Measurements from ENCODE around the gene ACTN3. TPM values are rescaled to one million over a fixed set of nuclear protein-coding genes. Genes with fewer than 3 reads are reported as not detected.
"Not testable (repeated sequence)": the region's sequence is repeated elsewhere in the genome, so short reads cannot be mapped to it uniquely, and the experiment has no call there.

The ACTN3 gene
- total RNA-seq, 1 experiment from 2014 or later = not detected

DNA sequence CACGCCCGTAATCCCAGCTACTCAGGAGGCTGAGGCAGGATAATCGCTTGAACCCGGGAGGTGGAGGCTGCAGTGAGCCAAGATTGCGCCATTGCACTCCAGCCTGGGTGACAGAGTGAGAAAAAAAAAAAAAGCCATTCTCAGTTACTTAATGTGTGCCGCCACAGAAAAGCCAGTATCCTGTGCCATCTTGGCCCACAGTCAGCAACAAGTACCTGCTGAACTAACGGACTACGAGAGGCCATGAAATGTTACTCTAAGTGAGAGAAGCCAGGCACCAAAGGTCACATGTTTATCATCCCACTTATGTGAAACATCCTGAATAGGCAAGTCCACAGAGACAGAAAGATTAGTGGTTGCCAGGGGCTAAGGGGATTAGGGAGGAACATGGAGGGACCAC lies 6.1 kb upstream of the ACTN3 start:
- not testable (repeated sequence) for H3K9me3 ChIP-seq, H3K36me3 ChIP-seq, H3K4me3 ChIP-seq, H3K27me3 ChIP-seq, DNase-seq

DNA sequence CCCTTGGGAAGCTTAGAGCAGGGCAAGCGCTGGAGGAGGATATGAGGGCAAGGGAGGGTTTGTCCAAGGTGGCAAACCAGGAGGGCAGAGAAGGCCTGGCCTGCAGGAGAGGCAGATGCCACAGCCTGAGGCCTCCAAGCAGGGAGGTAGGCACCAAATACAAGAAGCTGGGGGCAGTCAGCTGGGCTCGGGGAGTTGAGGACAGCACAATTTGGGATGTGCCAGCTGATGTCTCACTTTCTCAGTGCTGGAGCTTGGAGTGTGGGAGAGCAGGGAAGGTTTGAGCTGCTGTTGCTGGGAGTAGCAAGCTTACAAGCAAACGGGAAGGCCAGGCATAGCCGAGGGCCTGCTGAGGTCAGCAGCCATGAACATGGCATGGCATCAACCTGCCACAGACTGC lies 4.8 kb upstream of the ACTN3 start:
- H3K27me3 ChIP-seq = no peaks in the 10 kb centered on the region
- no peak overlapping the region for H3K4me3 ChIP-seq
- H3K36me3 ChIP-seq = no peaks in the 10 kb centered on the region; the same call in 1 of the 2 replicates
- no peaks in the 10 kb centered on the region for H3K9me3 ChIP-seq
- no peak for DNase-seq

- Histone ChIP-seq H3K9me3 (no peaks in the 10 kb centered on the region), H3K4me3 (no peak overlapping the region), H3K36me3 (no peaks in the 10 kb centered on the region; the same call in 1 of the 2 replicates), H3K27me3 (no peaks in the 10 kb centered on the region)
- DNase-seq = peak; percentile 28
Measured at GRCh38 chr11:66542362-66542761, 4.3 kb upstream of the ACTN3 start.

DNA sequence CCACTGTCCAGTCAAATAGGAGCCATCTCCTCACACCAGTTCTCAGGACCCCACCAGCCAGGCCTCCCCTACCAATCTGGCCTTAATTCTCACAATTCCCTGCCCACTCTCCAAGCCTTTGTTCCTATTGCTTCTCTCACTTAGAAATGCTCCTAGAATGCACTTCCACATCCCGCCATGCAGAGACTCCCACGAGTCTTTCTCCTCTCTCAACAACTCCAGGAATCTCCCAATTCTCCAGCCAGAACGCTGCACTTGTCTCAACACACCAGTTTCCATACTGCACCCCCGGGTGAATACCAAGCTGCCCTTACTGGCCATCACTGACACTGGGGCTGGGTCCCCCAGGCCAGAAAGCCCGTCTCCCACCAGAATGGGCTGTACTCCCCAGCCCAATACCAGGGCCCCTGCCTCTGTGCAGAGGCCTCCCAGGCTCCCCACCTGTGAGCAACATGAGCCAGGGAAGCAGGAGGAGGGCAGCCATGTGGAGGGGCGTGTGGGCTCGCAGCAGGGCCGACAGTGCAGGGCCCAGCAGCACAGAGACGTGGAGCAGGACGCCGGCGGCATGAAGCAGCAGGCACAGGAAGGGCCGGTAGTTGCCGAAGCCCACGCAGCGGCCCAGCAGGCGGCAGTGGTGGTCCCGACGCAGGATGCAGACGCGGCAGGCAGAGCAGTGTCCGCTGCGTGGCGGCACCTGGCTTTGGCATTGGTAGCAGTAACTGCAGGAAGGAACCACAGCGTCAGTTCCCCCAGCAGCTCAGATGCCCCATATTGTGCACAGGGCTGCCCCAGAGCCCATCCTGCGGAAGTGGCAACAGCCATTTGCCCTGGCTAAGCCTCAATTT lies 3.2 kb upstream of the ACTN3 start:
- no peak for DNase-seq
- no peaks in the 10 kb centered on the region for H3K27me3 ChIP-seq
- no peak overlapping the region for H3K4me3 ChIP-seq
- no peaks in the 10 kb centered on the region; the same call in 1 of the 2 replicates for H3K36me3 ChIP-seq
- no peaks in the 10 kb centered on the region for H3K9me3 ChIP-seq

DNA sequence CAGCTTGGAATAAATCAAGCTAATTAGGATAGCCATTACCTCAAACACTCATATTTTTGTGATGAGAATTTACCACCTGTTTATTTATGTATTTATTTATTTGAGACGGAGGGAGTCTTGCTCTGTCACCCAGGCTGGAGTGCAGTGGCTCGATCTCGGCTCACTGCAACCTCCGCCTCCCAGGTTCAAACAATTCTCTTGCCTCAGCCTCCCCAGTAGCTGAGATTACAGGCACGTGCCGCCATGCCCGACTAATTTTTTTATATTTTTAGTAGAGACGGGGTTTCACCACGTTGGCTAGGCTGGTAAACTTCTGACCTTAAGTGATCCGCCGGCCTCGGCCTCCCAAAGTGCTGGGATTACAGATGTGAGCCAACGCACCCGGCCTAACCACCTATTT lies 1.8 kb upstream of the ACTN3 start:
- peak overlapping the region; percentile 73 for H3K4me3 ChIP-seq
- not testable (repeated sequence) for H3K9me3 ChIP-seq, H3K36me3 ChIP-seq, DNase-seq, H3K27me3 ChIP-seq

GRCh38 chr11:66545701-66546367 lies 869 bp upstream of the ACTN3 start, which contains the start of gene ZDHHC24:
Gene ZDHHC24, minus strand, starts transcription at chr11:66546048. Its CDS starts 45 bp downstream, at chr11:66546003.
- Histone ChIP-seq H3K27me3 (no peaks in the 10 kb centered on the region), H3K9me3 (no peaks in the 10 kb centered on the region), H3K36me3 (no peaks in the 10 kb centered on the region; the same call in 1 of the 2 replicates), H3K4me3 (peak within 1 kb of the TSS; percentile 73)
- DNase-seq = peak; percentile 98

GRCh38 chr11:66546966-66547661 lies 411 bp downstream of the ACTN3 start:
- Histone ChIP-seq H3K27me3 (no peaks in the 10 kb centered on the region), H3K36me3 (no peaks in the 10 kb centered on the region), H3K4me3 (no peak overlapping the region), H3K9me3 (no peaks in the 10 kb centered on the region)
- no peak for DNase-seq

- no peak for DNase-seq
- no peaks in the 10 kb centered on the region for H3K27me3 ChIP-seq
Measured at GRCh38 chr11:66547662-66548009, 933 bp downstream of the ACTN3 start.

GRCh38 chr11:66548041-66548440 lies 1.3 kb downstream of the ACTN3 start:
- no peaks in the 10 kb centered on the region for H3K27me3 ChIP-seq
- no peak overlapping the region for H3K4me3 ChIP-seq
- H3K36me3 ChIP-seq = no peaks in the 10 kb centered on the region
- no peaks in the 10 kb centered on the region for H3K9me3 ChIP-seq
- DNase-seq = no peak

More at GRCh38 chr11:66547662-66548009, 933 bp downstream of the ACTN3 start:
- Histone ChIP-seq H3K36me3 (no peaks in the 10 kb centered on the region), H3K4me3 (no peak overlapping the region), H3K9me3 (no peaks in the 10 kb centered on the region)

- Histone ChIP-seq H3K4me3 (no peak overlapping the region), H3K36me3 (no peaks in the 10 kb centered on the region), H3K9me3 (no peaks in the 10 kb centered on the region), H3K27me3 (no peaks in the 10 kb centered on the region)
- DNase-seq = no peak
Measured at GRCh38 chr11:66548774-66549630, 2.3 kb downstream of the ACTN3 start.

GRCh38 chr11:66549696-66550095 lies 3.0 kb downstream of the ACTN3 start:
- no peak overlapping the region for H3K4me3 ChIP-seq

DNA sequence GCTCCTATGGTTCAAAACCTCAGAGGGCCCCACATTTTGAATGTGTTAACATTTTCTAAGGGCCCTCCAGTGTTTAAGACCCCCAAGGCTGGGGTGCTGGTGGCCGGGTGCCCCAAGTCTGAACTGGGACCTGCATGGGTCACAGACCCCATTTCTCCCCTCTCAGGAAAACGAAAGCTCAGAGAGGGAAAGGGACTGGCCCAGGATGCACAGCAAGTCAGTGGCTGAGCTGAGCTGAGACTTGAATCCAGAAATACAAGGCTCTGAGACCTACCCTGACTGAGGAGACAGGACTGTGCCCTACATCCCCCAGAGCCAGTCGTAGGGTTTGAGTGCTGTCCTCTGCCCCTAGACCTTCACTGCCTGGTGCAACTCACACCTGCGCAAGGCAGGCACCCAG lies 4.2 kb downstream of the ACTN3 start:
- H3K9me3 ChIP-seq = no peaks in the 10 kb centered on the region
- H3K27me3 ChIP-seq = no peaks in the 10 kb centered on the region
- no peak for DNase-seq
- no peak overlapping the region for H3K4me3 ChIP-seq
- H3K36me3 ChIP-seq = no peaks in the 10 kb centered on the region

More at GRCh38 chr11:66549696-66550095, 3.0 kb downstream of the ACTN3 start:
- no peaks in the 10 kb centered on the region for H3K36me3 ChIP-seq
- no peak for DNase-seq
- no peaks in the 10 kb centered on the region for H3K27me3 ChIP-seq
- H3K9me3 ChIP-seq = no peaks in the 10 kb centered on the region

DNA sequence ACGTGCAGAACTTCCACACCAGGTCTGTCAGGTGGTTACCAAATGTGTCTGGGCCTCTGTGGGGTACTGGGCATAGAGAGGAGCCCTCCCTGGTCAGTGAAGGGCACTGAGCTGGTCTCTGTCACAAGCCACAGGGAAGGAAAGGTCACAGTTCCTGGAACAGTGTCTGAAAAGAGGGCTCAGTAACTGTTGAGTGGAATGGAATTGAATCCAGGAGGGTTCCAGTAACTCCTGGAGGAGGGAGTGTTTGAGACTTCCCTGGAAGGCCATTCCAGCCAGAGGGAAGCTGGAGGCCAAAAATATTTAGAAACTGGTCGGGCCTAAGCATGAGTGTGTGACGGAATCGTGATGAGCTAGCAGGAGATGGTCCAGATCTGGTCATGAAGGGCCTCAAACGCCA lies 7.9 kb downstream of the ACTN3 start:
- Histone ChIP-seq H3K9me3 (no peaks in the 10 kb centered on the region), H3K27me3 (no peaks in the 10 kb centered on the region), H3K4me3 (no peak overlapping the region), H3K36me3 (no peaks in the 10 kb centered on the region)
- no peak for DNase-seq

GRCh38 chr11:66555416-66555815 lies 8.7 kb downstream of the ACTN3 start:
- no peaks in the 10 kb centered on the region for H3K9me3 ChIP-seq
- no peak overlapping the region for H3K4me3 ChIP-seq
- no peak for DNase-seq
- H3K36me3 ChIP-seq = no peaks in the 10 kb centered on the region
- no peaks in the 10 kb centered on the region for H3K27me3 ChIP-seq

DNA sequence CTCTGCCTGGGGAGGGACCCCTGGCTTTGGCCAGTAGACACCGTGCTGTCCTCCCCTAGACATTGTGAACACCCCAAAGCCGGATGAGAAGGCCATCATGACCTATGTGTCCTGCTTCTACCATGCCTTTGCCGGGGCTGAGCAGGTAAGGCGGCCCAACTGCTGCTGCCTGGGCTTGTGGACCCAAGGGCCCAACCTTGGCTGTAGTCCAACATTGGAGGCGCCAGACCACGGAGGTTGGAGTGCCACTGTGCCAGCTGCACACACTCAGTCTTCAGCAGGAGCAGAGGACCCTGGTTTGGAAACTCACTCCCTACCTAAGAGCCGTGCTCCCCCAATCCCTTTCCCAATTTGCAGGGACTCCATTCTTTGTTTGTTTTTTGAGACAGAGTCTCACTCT lies 9.4 kb downstream of the ACTN3 start:
- no peaks in the 10 kb centered on the region for H3K36me3 ChIP-seq
- H3K27me3 ChIP-seq = no peaks in the 10 kb centered on the region
- no peak for DNase-seq
- H3K4me3 ChIP-seq = no peak overlapping the region
- H3K9me3 ChIP-seq = no peaks in the 10 kb centered on the region

DNA sequence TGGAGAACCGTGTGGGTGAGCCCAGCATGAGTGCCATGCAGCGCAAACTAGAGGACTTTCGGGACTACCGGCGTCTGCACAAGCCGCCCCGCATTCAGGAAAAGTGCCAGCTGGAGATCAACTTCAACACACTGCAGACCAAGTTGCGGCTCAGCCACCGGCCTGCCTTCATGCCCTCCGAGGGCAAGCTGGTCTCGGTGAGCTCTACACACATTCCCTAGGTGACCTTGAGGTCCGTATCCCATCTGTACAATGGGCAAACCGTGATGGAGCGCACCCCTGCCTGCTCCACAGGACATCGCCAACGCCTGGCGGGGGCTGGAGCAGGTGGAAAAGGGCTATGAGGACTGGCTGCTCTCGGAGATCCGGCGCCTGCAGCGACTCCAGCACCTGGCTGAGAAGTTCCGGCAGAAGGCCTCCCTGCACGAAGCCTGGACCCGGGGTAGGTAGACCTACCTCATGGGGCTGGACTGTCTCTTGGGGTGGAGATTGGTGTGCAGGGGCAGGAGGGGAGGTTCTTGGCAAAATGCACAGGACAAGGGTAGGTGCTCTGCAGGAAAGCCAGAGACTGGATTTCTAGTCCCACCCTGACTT lies 11.1 kb downstream of the ACTN3 start:
- H3K9me3 ChIP-seq = no peaks in the 10 kb centered on the region
- no peak overlapping the region for H3K4me3 ChIP-seq
- DNase-seq = no peak
- no peaks in the 10 kb centered on the region for H3K27me3 ChIP-seq
- H3K36me3 ChIP-seq = no peaks in the 10 kb centered on the region

Data from MG63 (cell line).